ENCODE measurements around the gene CADPS. TPM values are rescaled to one million over a fixed set of nuclear protein-coding genes. Genes with fewer than 3 reads are reported as not detected.

Gene CADPS
- total RNA-seq, 6 experiments from 2014 or later = not detected

- no peaks in the 10 kb centered on the region for H3K4me1 Mint-ChIP-seq (ENCODE audit: low read depth)
- H3K27me3 Mint-ChIP-seq (ENCODE audit: insufficient read depth) = no peaks in the 10 kb centered on the region; the same call in 1 of the 2 replicates
- H3K4me3 Mint-ChIP-seq = no peak overlapping the region
- no peak overlapping the region for H3K27ac Mint-ChIP-seq
- peaks cover 10% of the 10 kb centered on the region for H3K9me3 Mint-ChIP-seq
- DNase-seq = no peak
- TF ChIP-seq CTCF (IDR thresholded peaks at IDR 0.05) = no peak
- H3K36me3 Mint-ChIP-seq (ENCODE audit: low read depth) = no peaks in the 10 kb centered on the region
These were observed 151.9 kb downstream of the CADPS start for GRCh38 chr3:62723166-62723913.

GRCh38 chr3:62722344-62722743 lies 152.9 kb downstream of the CADPS start:
- Mint-ChIP-seq H3K36me3 (ENCODE audit: low read depth) (no peaks in the 10 kb centered on the region), H3K4me1 (ENCODE audit: low read depth) (no peaks in the 10 kb centered on the region), H3K27me3 (ENCODE audit: insufficient read depth) (no peaks in the 10 kb centered on the region; the same call in 1 of the 2 replicates), H3K9me3 (peaks cover 10% of the 10 kb centered on the region), H3K4me3 (no peak overlapping the region), H3K27ac (no peak overlapping the region)
- DNase-seq = no peak
- no peak for TF ChIP-seq CTCF (IDR thresholded peaks at IDR 0.05)

GRCh38 chr3:62718515-62719320 lies 156.5 kb downstream of the CADPS start:
- no peak overlapping the region for H3K27ac Mint-ChIP-seq
- peaks cover 6% of the 10 kb centered on the region for H3K9me3 Mint-ChIP-seq
- no peaks in the 10 kb centered on the region; the same call in 1 of the 2 replicates for H3K27me3 Mint-ChIP-seq (ENCODE audit: insufficient read depth)
- TF ChIP-seq CTCF (IDR thresholded peaks at IDR 0.05) = no peak
- H3K36me3 Mint-ChIP-seq (ENCODE audit: low read depth) = no peaks in the 10 kb centered on the region
- H3K4me3 Mint-ChIP-seq = no peak overlapping the region
- DNase-seq = no peak
- H3K4me1 Mint-ChIP-seq (ENCODE audit: low read depth) = no peaks in the 10 kb centered on the region

- H3K4me3 Mint-ChIP-seq = no peak overlapping the region
- no peaks in the 10 kb centered on the region; the same call in 1 of the 2 replicates for H3K27me3 Mint-ChIP-seq (ENCODE audit: insufficient read depth)
- H3K36me3 Mint-ChIP-seq (ENCODE audit: low read depth) = no peaks in the 10 kb centered on the region
- peaks cover 2% of the 10 kb centered on the region; the same call in 1 of the 2 replicates for H3K9me3 Mint-ChIP-seq
- no peak overlapping the region for H3K27ac Mint-ChIP-seq
- DNase-seq = no peak
- no peaks in the 10 kb centered on the region for H3K4me1 Mint-ChIP-seq (ENCODE audit: low read depth)
- no peak for TF ChIP-seq CTCF (IDR thresholded peaks at IDR 0.05)
These were observed 157.2 kb downstream of the CADPS start for GRCh38 chr3:62718011-62718410.

GRCh38 chr3:62712746-62713145 lies 162.5 kb downstream of the CADPS start:
- no peaks in the 10 kb centered on the region for H3K36me3 Mint-ChIP-seq (ENCODE audit: low read depth)
- H3K4me3 Mint-ChIP-seq = no peak overlapping the region

More at GRCh38 chr3:62712746-62713145, 162.5 kb downstream of the CADPS start:
- Mint-ChIP-seq H3K9me3 (no peaks in the 10 kb centered on the region), H3K4me1 (ENCODE audit: low read depth) (no peaks in the 10 kb centered on the region), H3K27me3 (ENCODE audit: insufficient read depth) (no peaks in the 10 kb centered on the region; the same call in 1 of the 2 replicates), H3K27ac (no peak overlapping the region)
- no peak for DNase-seq
- TF ChIP-seq CTCF (IDR thresholded peaks at IDR 0.05) = no peak

Data from HFFc6 (cell line).